DND-41 (cell line): Measurements from ENCODE around the gene EFR3B.
A peak's percentile ranks its signal among the peaks of the same experiment; 100 is the strongest.

ENCODE experiments used
- ATAC-seq: fragments of 200-7000 bp; cut with Tn5 transposase; 3 replicates; pipeline ENCODE4 v1.9.1; 2021; ENCODE audit warnings: low read depth; ENCODE audit not compliant: insufficient read depth
- DNase-seq: peaks from one replicate; pipeline ENCODE4 v3.0.0-alpha.2; 2020
- H2AFZ ChIP-seq: 2 replicates; pipeline ENCODE4 v1.6.0; 2012; ENCODE audit warnings: low read depth, low read length
- H3K27ac ChIP-seq: 2 replicates; pipeline ENCODE4 v1.5.1; 2012; ENCODE audit warnings: low read length, inconsistent platforms
- H3K27me3 ChIP-seq: fragments of 200-600 bp; sonication (generic); 2 replicates; pipeline ENCODE4 v1.6.0; 2012; ENCODE audit warnings: low read length, mild to moderate bottlenecking, inconsistent platforms; ENCODE audit not compliant: insufficient read depth, poor library complexity
- H3K36me3 ChIP-seq: 2 replicates; pipeline ENCODE4 v1.5.1; 2012; ENCODE audit warnings: low read length, inconsistent platforms; ENCODE audit not compliant: insufficient read depth
- H3K4me1 ChIP-seq: 2 replicates; pipeline ENCODE4 v1.5.1; 2012; ENCODE audit warnings: mild to moderate bottlenecking, low read length; ENCODE audit not compliant: insufficient read depth
- H3K4me2 ChIP-seq: 2 replicates; pipeline ENCODE4 v1.6.0; 2012; ENCODE audit warnings: mild to moderate bottlenecking, moderate library complexity, low read length, inconsistent platforms; ENCODE audit not compliant: insufficient read depth
- H3K4me3 ChIP-seq, 2 experiments: fragments of 200-600 bp in 1 of 2; shearing (Covaris generic) in 1 of 2; 2 replicates each; pipeline ENCODE4 v1.5.1; 2012 to 2016; ENCODE audit warnings: inconsistent platforms in 2 of 2, low read length in 2 of 2, mild to moderate bottlenecking in 2 of 2, low read depth in 1 of 2, moderate library complexity in 1 of 2
- H3K79me2 ChIP-seq: 2 replicates; pipeline ENCODE4 v1.6.0; 2012; ENCODE audit warnings: low read length, inconsistent platforms; ENCODE audit not compliant: insufficient read depth
- H3K9ac ChIP-seq: 2 replicates; pipeline ENCODE4 v1.6.0; 2012; ENCODE audit warnings: low read depth, mild to moderate bottlenecking, inconsistent platforms, low read length, moderate library complexity
- H3K9me3 ChIP-seq: 2 replicates; pipeline ENCODE4 v1.5.1; 2012; ENCODE audit warnings: low read length, moderate library complexity, mild to moderate bottlenecking, inconsistent platforms; ENCODE audit not compliant: insufficient read depth, severe bottlenecking
- H4K20me1 ChIP-seq: 2 replicates; pipeline ENCODE4 v1.6.0; 2012; ENCODE audit warnings: low read length; ENCODE audit not compliant: insufficient read depth
- CTCF ChIP-seq: IDR thresholded peaks from 2 replicates; pipeline ENCODE4 v1.5.1; 2012; ENCODE audit warnings: borderline replicate concordance, low read length, moderate library complexity, mild to moderate bottlenecking; ENCODE audit not compliant: poor library complexity, severe bottlenecking; ENCODE audit errors: extremely low read depth
- EZH2 ChIP-seq: IDR thresholded peaks from 3 replicates; pipeline ENCODE4 v1.6.1; 2012; ENCODE audit warnings: borderline replicate concordance, low read depth, mild to moderate bottlenecking, moderate library complexity, low read length, inconsistent platforms; ENCODE audit not compliant: severe bottlenecking

Gene EFR3B

GRCh38 chr2:25030702-25031101 is 11.2 kb upstream of the EFR3B start:
- no peak for TF ChIP-seq EZH2
- no peak for TF ChIP-seq CTCF
- H3K79me2 ChIP-seq, result no peaks in the 10 kb centered on the region
- H2AFZ ChIP-seq, result 0 out of 2 replicates have a peak overlapping the region, but pooled peaks have one; percentile 43
- no peak overlapping the region for H3K27ac ChIP-seq
- ATAC-seq, result no peak
- no peaks in the 10 kb centered on the region for H4K20me1 ChIP-seq
- no peaks in the 10 kb centered on the region for H3K9me3 ChIP-seq
- no peak for DNase-seq
- no peak overlapping the region for H3K4me3 ChIP-seq
- H3K4me1 ChIP-seq, result no peaks in the 10 kb centered on the region
- no peak overlapping the region for H3K9ac ChIP-seq
- H3K27me3 ChIP-seq, result no peaks in the 10 kb centered on the region
- no peak overlapping the region for H3K4me2 ChIP-seq
- H3K36me3 ChIP-seq, result no peaks in the 10 kb centered on the region

- Histone ChIP-seq H4K20me1 (no peaks in the 10 kb centered on the region), H2AFZ (no peak overlapping the region), H3K36me3 (no peaks in the 10 kb centered on the region), H3K4me2 (no peak overlapping the region), H3K27me3 (no peaks in the 10 kb centered on the region), H3K9ac (no peak overlapping the region), H3K9me3 (no peaks in the 10 kb centered on the region), H3K4me1 (no peaks in the 10 kb centered on the region), H3K27ac (no peak overlapping the region), H3K79me2 (no peaks in the 10 kb centered on the region), H3K4me3 (no peak overlapping the region)
- no peak for DNase-seq
- ATAC-seq, result no peak
- TF ChIP-seq EZH2, result no peak
- TF ChIP-seq CTCF, result no peak
Measured at GRCh38 chr2:25032094-25032493, 9.8 kb upstream of the EFR3B start.

- H3K79me2 ChIP-seq, result no peaks in the 10 kb centered on the region
- TF ChIP-seq CTCF, result no peak
- TF ChIP-seq EZH2, result no peak
- no peak overlapping the region for H3K9ac ChIP-seq
- ATAC-seq (no peak), DNase-seq (no peak)
- no peaks in the 10 kb centered on the region for H3K36me3 ChIP-seq
- no peaks in the 10 kb centered on the region for H3K9me3 ChIP-seq
- no peak overlapping the region for H3K4me3 ChIP-seq
- H3K4me2 ChIP-seq, result no peak overlapping the region
- no peaks in the 10 kb centered on the region for H3K27me3 ChIP-seq
- H3K4me1 ChIP-seq, result no peaks in the 10 kb centered on the region
- no peaks in the 10 kb centered on the region for H4K20me1 ChIP-seq
- no peak overlapping the region for H2AFZ ChIP-seq
- no peak overlapping the region for H3K27ac ChIP-seq
Measured at GRCh38 chr2:25032901-25033300, 9.0 kb upstream of the EFR3B start.

DNA sequence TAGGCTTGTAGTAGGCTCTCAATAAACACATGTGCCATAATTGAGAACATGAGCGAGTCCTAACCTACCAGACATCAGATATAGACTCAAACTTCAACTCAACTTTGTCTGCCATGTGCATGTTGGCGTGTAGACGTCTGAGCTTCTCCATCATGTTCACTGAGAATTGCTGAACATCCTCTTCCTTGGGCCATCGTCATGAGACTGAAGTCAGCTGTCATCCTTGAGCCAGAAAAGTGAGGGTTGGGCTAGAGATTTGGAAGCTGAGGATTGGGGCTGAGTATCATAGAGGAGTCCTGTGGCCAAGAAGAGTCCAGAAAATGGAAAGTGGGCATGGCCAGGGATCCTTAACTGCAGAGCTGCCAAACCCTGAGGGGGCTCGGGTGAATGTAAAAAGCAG is 7.8 kb upstream of the EFR3B start:
- Histone ChIP-seq H4K20me1 (no peaks in the 10 kb centered on the region), H3K4me2 (no peak overlapping the region), H3K9me3 (no peaks in the 10 kb centered on the region), H3K79me2 (no peaks in the 10 kb centered on the region), H3K9ac (no peak overlapping the region), H3K27me3 (no peaks in the 10 kb centered on the region), H3K4me3 (no peak overlapping the region), H3K36me3 (no peaks in the 10 kb centered on the region), H2AFZ (no peak overlapping the region), H3K4me1 (no peaks in the 10 kb centered on the region), H3K27ac (no peak overlapping the region)
- no peak for ATAC-seq
- TF ChIP-seq EZH2, result no peak
- no peak for TF ChIP-seq CTCF
- DNase-seq, result no peak
